Urothelium cell line (cell line): ENCODE results near the gene VANGL1.
"Not testable (repeated sequence)": the region's sequence is repeated elsewhere in the genome, so short reads cannot be mapped to it uniquely, and the experiment has no call there.

ENCODE experiments used
- DNase-seq: peaks from one replicate; pipeline ENCODE4 v3.0.0; 2011; ENCODE audit warnings: low spot score, mixed read lengths
- FAIRE-seq: peaks from 2 replicates; lab custom pipeline; 2011; peaks lifted over from hg19 to GRCh38; lab: Jason Lieb, UNC

The VANGL1 gene

GRCh38 chr1:115641762-115642167 lies at the start of gene VANGL1:
TSS of gene VANGL1 (plus strand) at chr1:115641970. CDS start at chr1:115651414, 9,444 bp downstream.
- peak; percentile 92 for DNase-seq
- no peak for FAIRE-seq

DNA sequence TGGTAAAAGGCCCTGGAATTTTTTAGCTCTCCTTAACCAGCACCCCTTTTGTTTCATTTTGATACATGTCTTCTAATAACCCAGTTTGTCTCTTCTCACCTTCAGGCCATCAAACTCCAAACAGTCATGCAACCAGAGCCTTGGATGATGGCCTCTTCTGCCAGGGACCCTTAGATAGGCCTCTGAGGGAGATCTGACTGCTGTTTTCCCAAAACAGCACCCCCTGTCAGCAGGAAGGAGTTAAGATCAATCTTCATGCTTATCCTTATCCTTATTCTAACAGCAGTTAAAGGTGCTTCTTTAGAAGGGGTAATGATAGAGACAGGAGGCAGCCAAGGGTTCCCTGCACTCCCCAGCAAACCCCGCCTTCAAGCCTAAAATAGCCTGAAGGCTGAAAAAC lies 49.5 kb upstream of the VANGL1 start:
- FAIRE-seq: no peak

GRCh38 chr1:115593365-115594259 lies 48.2 kb upstream of the VANGL1 start:
- FAIRE-seq: no peak

More for the DNA sequence above, 49.5 kb upstream of the VANGL1 start:
- no peak for DNase-seq

GRCh38 chr1:115594600-115594999 lies 47.2 kb upstream of the VANGL1 start:
- FAIRE-seq: no peak
- DNase-seq: no peak

More at GRCh38 chr1:115593365-115594259, 48.2 kb upstream of the VANGL1 start:
- no peak for DNase-seq

GRCh38 chr1:115595279-115596079 lies 46.3 kb upstream of the VANGL1 start:
- DNase-seq: peak; percentile 91
- peak; percentile 93 for FAIRE-seq

DNA sequence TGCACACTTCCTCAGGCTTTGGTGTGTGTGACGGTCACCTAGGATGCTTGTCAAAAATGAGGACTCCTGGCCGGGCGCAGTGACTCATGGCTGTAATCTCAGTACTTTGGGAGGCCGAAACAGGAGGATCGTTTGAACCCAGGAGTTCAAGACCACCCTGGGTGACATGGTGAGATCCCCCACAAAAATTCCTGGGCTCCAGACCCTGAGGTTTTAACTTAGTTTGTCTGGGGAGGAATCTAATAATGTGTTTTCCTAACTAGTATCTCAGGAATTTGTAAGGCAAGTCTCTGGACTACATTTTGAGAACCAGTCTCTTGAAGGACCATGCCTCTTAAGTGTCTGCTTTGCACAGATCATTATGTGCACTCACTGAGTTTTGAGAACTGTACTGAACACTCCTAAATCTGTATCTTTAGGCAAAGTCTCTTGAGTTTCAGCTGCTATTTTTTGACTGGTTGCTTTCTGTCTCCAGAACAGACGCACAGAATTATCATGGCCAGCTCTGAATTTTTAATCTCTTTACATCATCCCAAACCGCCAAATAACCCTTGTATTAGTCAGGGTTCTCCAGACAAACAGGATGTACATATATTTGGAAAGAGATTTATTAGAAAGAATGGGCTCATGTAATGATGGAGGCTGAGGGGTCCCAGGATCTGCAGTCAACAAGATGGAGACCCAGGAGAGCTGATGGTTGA lies 45.5 kb upstream of the VANGL1 start:
- DNase-seq (no peak), FAIRE-seq (no peak)

GRCh38 chr1:115604508-115604907 lies 37.3 kb upstream of the VANGL1 start:
- DNase-seq: no peak
- no peak for FAIRE-seq

- FAIRE-seq (no peak), DNase-seq (no peak)
These were observed 35.5 kb upstream of the VANGL1 start for GRCh38 chr1:115606305-115606704.

GRCh38 chr1:115609021-115609420 lies 32.7 kb upstream of the VANGL1 start:
- no peak for FAIRE-seq
- DNase-seq: no peak

DNA sequence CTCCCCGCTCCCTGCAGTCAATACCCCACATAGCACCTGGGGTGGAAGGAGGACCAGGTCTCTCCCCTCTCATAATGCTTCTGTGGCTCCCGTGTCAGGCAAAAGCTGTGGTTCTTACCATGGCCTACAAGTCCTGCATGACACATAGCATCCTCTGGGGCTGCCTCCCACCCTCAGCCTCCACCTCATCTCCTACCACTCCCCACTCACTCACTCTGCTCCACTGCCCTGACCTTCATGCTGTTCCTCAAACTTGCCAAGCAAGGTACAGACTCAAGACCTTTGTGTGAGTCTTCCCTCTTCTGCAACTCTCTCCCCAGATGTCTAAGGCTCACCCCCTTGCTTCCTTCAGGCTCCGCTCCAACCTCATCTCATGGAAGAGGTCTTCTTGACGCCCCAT lies 28.0 kb upstream of the VANGL1 start:
- FAIRE-seq (no peak), DNase-seq (no peak)

GRCh38 chr1:115620453-115620852 lies 21.3 kb upstream of the VANGL1 start:
- DNase-seq (no peak), FAIRE-seq (no peak)

- no peak for DNase-seq
- no peak for FAIRE-seq
These were observed 20.8 kb upstream of the VANGL1 start for GRCh38 chr1:115620950-115621349.

GRCh38 chr1:115624859-115625258 lies 16.9 kb upstream of the VANGL1 start:
- DNase-seq: no peak
- no peak for FAIRE-seq

- DNase-seq: no peak
- FAIRE-seq: no peak
These were observed 11.4 kb upstream of the VANGL1 start for GRCh38 chr1:115630342-115630741.

DNA sequence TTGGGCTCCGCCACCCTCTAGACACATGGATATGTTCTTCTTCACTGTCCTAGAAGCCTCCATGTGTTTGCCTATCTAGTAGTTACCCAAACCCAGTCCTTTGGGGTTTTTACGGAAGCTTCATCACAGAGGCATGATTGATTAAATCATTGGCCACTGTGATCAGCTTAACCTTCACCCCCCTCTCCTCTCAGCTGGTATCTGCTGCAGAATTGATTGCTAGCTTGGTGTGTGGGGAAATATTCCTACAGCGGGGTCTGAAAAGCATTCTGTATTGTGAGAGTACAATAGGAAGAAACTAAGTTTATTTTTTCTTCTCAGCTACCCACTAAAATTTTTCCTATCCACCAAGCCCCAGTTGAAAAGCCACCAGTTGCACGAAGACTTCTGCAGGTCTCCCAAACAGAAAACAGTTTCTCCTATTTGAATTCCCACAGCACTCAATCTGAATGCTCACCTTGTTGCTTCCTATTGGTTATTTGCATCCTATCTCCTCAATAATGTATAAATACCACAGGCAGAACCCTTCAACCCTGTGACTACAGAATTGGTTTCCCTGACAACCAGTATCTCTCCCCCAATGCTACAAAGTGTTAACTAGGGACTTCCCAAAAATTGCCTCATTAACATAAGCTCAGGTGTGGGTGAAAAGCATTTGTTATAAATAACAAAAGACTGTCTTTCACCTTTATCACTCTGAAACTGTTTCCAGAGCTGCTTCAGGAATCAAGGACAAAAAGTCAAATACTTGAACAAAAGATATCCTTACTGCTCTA lies 9.3 kb upstream of the VANGL1 start:
- FAIRE-seq (no peak), DNase-seq (no peak)

GRCh38 chr1:115633606-115634005 lies 8.2 kb upstream of the VANGL1 start:
- FAIRE-seq, DNase-seq: not testable (repeated sequence)

- DNase-seq, FAIRE-seq: not testable (repeated sequence)
These were observed 4.5 kb upstream of the VANGL1 start for GRCh38 chr1:115637247-115637646.

- FAIRE-seq: no peak
- no peak for DNase-seq
These were observed 1.4 kb upstream of the VANGL1 start for GRCh38 chr1:115640384-115640783.

DNA sequence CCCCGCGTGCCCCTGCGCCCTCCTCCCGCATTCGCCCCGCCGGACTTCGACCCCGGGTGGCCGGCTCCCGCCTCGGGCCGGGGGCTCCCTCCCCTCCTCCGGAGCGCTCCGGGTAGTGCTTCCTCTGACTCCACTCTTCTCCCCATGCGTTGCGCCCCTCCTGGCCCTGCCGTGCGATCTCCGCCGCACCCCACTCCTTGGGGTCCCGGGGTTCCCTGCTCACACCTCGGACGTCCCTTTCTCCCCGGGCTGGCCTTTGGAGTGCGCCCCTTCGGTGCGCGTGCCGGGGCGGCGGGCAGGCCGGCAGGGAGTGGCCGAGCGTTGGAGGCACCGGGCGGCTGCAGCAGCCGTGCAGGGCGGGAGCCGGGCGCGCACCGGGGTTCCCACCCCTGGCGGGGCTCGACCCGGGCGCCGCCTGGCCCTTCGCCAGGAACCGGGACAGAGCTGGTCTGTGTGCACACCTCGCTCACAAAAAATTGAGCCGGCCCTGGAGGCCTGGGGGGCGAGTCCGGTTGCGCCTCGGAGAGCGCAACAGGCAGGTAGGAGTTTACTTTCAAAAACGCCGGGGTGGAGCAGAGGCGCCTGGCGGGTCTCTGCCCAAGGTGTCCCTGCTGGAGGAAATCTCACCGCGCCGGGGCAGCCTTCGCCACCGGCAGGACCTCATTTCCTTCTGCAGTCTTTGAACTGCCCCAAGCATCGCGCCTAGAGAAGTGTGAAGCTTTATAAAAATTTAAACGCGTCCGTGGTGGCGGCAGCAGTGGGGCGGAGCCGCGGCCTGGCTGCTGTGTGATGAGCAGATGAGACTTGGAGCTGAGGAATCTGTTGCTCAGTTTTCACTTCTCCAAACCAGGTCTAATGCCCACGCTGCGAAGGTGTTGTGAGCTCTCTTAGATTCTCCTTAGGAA lies 650 bp downstream of the VANGL1 start:
- DNase-seq (peak; percentile 68), FAIRE-seq (no peak)
